ENCODE measurements around the gene AK9.
A peak's percentile ranks its signal among the peaks of the same experiment; 100 is the strongest.
"Not testable (repeated sequence)": the region's sequence is repeated elsewhere in the genome, so short reads cannot be mapped to it uniquely, and the experiment has no call there.

The AK9 gene

DNA sequence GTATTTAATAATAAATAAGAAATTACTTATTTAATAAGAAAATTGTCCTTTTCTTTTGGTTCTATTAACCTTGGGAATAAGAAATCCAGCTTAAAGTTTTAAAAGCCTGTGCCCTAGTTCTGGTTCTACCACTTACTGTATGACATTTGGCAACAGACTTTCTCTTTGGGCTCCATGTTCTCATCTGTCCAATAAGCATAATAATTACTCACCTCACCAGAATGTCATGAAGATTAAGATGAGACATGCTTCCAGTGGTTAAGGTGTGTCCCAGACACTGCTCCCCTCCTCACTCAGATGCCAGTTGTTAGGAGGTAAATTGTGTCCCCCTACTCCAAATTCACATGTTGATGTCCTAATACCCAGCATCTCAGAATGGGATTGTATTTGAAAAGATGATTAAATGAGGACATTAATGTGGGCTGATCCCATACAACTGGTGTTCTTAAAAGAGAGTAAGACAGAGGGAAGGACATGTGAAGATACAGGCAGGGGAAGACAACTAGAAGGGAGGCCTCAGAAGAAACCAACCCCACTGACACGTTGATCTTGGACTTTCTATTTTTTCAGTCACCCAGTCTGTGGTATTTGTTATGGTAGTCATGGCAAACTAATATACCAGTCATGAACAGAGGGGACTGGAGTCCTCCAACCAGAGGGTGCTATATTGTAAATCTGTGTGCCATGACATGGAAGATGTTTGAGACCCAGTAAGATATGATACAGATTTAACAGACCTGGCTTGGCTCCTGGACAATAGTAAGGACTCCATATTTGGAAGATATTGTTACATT is 229.1 kb downstream of the AK9 start:
- no peak for DNase-seq (ENCODE audit: insufficient read length, low spot score)
- no peak for FAIRE-seq

DNA sequence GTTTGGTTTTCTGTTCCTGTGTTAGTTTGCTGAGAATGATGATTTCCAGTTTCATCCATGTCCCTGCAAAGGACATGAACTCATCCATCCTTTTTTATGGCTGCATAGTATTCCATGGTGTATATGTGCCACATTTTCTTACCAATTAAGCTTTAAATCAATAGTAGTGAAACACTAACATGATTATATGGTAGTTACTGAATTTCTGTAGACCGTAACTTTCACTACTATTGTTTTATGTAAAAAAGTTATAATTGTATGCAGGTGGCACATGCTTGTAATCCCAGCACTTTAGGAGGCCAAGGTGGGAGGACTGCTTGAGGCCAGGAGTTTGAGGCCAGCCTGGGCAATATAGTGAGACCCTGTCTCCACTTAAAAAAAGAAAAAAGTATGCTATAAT is 229.8 kb downstream of the AK9 start:
- FAIRE-seq; DNase-seq (ENCODE audit: insufficient read length, low spot score): not testable (repeated sequence)

DNA sequence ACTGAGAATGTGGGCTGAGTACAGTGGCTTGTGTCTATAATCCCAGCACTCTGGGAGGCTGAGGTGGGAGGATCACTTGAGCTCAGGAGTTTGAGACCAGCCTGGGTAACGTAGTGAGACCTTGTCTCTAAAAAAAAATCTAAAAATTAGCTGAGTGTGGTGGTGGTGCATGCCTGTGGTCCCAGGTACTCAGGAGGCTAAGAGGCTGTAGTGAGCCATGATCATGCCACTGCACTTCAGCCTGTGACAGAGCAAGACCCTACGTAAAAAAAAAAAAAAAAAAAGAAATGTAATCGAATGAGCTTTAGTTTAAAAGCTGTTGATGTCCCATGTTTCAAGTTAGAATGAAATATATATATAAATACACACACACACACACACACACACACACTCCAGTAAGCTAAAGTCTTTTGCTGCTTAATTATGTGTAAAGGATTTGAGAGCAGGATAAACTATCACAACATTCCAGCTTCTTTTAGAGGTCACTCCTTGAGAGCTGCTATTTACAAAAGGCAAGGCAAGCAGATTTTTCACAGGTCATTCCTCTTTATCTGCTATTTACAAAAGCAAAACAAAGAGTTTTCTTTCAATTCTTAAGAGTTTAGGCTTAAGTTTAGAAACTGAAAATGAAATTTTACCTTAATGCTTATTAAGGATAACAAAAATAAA is 230.7 kb downstream of the AK9 start:
- FAIRE-seq (no peak), DNase-seq (ENCODE audit: insufficient read length, low spot score) (no peak)

DNA sequence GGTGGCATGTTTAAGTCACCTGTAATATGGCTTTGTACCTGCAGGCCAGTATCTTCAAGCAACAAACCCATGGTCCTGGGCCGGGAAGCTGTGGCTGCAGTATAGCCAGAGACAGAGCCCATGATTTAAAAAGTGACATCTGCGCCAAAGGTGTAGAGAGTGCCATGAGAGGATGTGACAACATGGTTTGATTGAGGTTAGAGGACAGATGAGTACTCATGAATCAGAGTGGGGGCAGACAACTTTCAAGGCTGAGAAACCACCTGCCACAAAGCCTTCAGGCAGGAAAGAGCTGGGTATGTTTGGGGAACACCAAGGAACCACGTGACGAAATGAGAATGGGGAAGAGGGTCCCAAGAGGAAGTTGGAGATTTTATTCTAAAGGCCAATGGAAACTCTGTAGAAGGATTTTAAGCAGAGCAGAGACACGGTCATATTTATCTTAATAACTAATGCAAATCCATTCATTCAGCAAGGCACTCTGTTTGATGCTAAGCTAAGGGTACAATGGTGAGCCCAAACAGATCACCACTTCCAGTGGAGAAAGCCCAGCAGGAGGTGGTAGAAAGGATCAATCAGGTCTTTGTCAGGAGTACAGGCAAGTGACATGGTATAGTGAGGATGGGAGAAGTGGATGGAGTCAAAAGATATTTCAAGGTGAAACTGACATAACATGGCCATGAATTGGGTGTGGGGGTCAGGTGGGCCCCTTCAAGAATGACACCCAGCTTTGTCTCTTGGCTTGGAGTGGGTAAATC is 232.0 kb downstream of the AK9 start:
- DNase-seq (ENCODE audit: insufficient read length, low spot score) = no peak
- no peak for FAIRE-seq

DNA sequence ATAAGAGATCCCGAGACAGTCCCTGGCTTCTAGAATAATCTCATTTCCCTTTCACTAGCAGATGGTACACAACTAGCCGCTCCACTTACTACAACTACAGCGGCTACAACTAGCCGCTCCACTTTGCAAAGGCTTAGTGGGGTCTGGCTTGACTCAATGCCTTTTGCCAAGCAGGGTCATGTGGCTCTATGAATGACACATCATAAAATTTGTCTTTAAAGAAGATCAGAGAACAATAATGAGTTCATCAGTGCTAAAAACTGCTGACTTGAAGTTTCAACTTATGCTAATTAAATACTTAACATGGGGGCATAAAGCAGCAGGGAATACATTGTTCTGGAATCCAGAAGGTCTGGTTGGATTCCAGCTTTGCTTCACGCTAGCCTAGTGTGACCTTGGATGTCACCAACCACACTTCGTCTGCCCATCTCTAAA is 233.4 kb downstream of the AK9 start:
- DNase-seq (ENCODE audit: insufficient read length, low spot score) (no peak), FAIRE-seq (no peak)

DNA sequence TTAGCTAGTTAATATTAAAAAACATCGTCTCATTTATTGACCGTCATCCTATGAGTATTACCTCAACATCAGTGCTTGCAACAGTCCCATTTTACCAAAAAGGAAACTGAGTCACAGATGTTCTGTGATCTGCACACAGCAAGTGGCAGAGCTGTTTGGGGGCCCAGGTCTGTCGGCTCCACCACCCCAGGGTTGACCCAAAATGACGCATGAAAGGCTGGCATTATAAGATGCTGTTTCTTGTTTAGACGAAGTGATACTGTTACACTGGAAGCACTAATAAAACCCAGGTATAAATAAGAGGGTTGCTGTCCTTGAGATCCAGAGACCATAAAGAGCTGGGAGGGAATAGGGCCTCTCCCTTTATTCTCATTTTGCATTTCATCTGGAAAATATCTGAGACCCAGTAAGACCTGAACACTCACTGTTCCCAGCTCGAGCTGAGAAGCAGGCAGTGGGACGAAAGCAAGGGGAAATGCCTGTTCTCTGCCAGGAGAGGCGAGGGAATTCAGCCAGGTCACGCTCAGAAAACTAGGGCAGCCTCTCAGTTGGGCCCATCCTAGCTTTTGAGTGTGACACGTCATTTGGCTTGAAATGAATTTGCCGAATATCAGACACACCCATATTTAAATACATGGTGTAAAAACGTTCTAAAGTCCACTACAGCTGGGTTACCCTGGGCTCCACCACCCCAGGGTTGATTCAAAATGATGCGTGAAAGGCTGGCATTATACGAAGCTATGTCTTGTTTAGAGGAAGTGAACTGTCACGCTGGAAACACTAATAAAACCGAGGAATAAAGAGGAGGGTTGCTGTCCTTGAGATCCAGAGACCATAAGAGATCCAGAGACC is 234.1 kb downstream of the AK9 start:
- FAIRE-seq = no peak
- DNase-seq (ENCODE audit: insufficient read length, low spot score) = no peak

DNA sequence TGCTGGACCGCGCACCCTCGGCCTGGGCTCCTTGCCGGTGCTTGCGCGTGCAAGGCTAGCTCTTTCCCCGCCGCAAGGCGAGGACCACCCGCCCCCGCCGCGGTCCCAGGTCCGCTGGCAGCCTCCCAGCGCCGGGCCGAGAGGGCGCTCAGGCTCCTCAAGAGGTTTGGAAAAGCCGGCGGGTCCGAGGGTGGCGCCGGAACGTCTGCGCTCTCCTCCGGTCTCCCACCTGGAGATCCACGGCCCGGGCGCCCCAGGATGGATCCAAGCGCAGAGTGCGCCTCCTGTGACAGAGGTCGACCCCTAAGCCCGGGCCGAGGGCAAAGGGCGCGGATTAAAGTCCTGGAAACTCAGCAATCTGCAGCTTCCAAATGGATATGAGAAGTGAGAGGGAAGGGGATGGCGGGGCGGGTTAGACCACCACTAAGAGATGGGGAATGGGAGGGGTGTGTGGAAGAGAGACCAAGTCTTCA is 234.9 kb downstream of the AK9 start:
- peak; percentile 31 for FAIRE-seq

DNA sequence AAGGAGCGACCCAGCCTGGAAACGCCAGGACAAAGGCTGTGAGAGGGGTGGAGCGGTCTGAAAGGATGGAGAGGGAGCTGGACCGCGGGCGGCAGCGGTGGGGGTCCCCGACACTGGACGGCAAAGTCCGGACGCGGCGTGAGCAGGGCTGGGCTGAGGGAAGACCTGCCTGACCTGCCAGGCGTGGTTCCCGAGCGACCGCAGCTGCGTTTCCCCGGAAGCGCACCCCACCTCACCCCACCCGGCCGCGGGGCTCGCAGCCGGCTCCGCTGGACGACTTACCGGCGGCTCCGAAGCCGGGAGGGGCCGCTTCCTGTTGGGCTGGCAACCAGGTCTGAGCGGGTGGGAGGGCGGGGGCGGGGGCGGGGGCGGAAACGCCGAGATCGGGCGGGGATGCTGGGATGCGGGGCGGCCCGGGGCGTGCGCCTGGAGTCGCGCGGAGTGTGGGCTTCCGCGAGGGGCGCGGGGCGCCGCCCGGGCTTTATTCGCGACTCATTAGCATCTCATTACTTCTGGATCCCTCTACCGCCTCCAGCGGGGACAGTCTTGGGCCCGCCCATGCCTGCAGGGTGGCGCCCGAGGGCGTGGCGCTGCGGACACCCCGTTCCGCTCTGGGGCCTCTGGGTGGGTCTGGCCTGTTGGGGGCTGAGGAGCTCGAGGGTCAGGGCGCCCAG is 235.4 kb downstream of the AK9 start, which contains the start of gene MICAL1:
TSS of gene MICAL1 (minus strand) at position 336 of the 674 bp plus-strand sequence. CDS start 1,576 bp downstream, outside the sequence.
- peak; percentile 61 for DNase-seq (ENCODE audit: insufficient read length, low spot score)
- FAIRE-seq = no peak

More for the DNA sequence above, 234.9 kb downstream of the AK9 start:
- DNase-seq (ENCODE audit: insufficient read length, low spot score) = no peak

DNA sequence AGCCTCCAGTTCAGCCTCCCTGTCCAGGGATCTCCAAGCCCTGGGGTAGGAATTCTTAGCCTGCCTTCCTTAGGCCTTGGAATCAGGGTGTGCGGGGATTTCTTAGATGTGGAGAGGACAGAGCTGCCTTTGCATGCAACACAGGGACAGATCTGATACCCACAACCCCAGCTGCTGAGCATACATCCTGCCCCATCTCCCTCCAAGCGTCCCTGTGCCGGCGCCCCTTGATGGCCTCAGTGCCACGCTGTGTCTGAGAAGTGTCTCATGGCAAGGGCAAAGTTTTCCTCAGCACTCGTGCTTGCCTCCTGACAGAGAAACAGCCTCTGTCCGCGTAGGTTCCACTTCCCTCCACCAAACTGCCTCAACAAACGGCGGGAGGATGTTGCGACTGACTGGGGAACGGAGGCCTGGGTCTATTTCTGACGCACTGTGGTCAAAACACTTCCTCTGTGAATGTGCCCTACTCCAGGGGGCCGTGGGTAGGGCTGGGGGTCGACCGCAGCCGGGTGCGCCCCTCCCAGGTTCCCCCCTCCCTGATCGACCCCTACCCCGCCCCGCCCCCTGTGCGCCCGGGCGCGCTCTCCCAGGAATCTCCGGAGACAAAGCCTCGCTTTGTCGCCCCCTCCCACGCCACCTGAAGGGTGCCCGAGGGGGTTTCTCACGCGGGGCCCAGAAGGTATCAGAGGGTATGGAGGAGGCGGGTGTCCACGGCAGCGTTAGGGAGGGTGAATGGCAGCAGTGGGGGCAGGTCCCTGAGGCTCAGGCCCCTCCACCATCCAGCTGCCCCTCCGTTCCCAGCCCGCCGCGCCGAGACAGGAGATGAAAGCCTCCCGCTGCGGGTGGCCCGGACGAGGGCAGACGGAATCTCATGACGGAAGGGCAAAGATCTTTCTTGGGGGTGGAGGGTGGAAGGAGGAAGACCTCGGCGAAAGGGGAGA is 236.2 kb downstream of the AK9 start:
- DNase-seq (ENCODE audit: insufficient read length, low spot score) (peak; percentile 25), FAIRE-seq (no peak)

DNA sequence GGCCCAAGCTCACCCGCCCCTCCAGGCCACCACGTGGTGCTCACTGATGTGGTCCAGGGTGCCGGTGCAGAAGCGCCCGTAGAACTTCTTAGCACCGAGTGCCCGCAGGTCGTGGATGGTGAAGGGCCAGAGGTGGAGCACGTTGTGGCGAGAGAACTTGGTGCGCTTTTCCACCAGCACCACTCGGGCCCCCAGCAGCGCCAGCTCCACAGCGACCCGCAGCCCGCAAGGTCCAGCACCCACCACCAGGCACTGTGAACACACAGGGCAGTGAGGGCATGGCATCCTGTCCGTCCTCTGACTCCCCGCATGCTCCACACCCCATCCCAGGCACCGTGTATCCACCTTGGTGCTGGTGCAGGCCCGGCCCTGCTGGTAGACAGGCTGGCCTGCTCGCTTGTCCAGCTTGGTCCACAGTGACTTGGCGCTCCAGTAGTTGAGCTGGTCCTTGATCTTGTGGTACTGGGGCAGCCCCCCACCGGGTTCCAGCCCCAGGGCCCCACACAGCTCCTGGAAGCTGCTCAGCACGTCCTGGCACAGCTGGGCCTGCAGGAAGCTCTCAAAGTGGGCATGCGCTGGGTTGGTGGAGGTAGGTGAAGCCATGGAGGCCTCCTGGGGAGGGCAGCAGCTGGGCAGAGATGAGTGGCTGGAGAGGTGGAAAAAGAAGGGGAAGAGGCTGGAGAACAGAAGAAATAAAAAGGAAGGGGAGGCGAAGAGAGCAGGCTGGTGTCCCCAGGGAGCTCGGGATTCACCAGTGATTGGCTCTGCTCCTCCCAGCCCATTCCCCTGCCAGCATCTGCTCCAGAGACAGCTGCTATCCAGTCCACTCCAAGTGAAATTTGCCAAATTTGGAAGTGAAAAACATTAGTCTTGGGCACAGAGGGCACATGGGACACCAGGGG is 237.2 kb downstream of the AK9 start:
- no peak for FAIRE-seq

DNA sequence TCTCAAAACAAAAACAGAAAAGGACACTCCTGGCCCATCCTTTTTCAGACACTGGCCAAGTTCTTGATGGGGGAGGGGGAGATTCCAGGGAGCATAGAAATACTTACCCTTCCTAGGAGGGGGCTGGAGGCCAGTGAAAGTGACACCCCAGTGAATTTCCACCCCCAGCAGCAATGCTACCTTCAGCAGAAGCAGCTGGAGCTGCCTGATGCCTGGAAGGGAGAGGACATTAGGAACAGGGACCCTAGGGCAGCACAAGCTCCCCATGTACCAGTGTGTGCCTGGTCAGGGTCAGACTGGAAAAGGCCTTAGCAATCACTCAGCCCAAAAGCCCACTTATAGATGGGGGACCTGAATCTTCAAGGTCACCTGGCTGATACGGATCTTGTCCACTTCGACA is 237.8 kb downstream of the AK9 start:
- DNase-seq (ENCODE audit: insufficient read length, low spot score) = no peak
- FAIRE-seq = no peak

More for the DNA sequence above, 237.2 kb downstream of the AK9 start:
- DNase-seq (ENCODE audit: insufficient read length, low spot score) = no peak

DNA sequence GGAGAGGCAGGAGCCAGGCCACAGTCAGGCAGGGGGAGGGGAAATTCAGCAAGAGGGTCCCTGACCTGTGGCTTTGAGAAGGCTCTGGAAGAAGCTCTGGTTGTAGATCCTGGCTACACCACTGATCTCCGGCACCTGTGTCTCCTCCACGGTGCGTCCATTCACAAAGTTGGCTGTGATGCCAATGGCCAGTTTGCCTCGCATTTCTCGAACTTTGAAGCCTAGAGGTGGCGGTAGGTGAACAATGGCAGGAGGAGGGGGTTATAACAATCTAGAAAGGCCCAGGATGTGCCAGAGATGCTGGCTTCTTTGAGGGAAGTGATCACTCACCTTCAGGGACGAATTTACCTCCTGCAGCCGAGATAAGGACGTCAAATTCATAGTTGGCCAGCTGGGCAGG is 238.8 kb downstream of the AK9 start:
- DNase-seq (ENCODE audit: insufficient read length, low spot score) = no peak
- no peak for FAIRE-seq

DNA sequence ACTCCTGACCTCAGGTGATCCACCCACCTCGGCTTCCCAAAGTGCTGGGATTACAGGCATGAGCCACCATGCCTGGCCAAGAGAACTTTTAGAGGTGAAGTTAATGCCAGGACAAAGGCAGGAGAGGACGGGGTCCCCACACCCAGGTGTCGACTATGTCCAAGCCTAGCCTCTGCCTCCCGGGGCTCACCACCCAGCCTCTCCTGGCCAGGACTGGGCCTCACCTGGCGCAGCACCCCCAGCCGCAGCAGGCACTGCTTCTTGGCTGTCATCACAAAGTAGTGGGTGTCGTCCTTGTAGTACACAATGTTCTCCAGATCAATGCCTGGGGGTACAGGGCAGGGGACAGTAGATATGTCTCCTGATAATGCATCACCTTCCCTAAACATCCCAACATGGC is 239.6 kb downstream of the AK9 start:
- FAIRE-seq = no peak
- no peak for DNase-seq (ENCODE audit: insufficient read length, low spot score)

DNA sequence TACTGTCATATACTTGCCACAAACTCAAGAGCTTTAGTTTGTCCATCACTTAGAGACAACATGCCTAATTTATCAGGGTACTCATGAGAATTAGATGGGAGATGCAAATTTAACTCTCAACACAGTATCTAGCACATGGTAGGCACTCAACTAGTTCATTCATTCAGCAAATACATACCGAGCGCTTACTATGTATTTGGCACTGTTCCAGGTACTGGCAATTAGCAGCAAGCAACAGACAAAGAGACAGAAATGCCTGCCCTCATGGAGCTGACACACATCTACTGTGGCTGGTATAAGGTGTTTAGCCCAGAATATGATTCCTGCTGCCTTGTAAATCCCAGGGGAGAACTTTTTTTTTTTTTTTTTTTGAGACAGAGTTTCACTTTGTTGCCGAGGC is 240.2 kb downstream of the AK9 start:
- no peak for DNase-seq (ENCODE audit: insufficient read length, low spot score)
- no peak for FAIRE-seq

DNA sequence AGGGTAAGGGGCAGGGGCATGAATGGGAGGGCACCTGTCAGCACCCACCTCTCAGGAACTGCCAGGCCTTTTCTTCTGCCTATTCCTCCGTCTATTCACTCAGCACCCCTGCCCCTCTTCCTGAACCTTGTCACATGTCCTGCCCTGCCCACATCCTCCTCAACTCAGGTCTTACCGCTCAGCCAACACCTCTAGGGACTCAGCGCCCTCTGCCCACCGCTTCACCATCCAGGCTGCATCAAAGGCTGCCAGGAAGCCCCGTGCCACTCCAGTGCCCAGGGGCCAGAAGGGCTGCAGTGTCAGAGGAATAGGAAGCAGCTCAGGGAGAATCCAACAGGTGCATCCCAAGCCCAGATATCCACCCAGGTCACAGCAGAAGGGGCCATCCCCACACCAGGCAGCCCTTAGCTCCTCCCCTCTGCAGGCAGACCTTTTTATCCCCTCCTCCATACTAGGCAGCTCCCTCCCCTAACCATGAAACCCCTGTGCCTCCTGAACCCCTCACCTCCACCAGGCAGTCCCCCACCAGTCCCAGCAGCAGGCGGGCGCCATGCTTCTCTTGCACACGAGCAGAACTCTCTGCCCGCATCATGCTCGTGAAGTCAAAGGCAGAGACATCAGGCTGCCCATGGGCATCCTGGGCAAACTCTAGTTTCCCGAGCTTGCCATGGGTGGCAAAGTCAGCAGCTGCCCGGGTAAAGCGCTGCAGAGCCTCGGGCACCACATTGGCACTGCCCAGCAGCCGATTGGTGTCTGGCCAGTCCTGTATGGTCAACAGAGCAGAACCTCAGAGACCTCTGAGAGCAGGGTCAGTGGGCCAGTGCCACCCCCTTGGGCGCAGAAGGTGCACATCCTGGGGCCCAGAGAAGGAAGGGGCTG is 241.0 kb downstream of the AK9 start:
- FAIRE-seq (no peak), DNase-seq (ENCODE audit: insufficient read length, low spot score) (no peak)

DNA sequence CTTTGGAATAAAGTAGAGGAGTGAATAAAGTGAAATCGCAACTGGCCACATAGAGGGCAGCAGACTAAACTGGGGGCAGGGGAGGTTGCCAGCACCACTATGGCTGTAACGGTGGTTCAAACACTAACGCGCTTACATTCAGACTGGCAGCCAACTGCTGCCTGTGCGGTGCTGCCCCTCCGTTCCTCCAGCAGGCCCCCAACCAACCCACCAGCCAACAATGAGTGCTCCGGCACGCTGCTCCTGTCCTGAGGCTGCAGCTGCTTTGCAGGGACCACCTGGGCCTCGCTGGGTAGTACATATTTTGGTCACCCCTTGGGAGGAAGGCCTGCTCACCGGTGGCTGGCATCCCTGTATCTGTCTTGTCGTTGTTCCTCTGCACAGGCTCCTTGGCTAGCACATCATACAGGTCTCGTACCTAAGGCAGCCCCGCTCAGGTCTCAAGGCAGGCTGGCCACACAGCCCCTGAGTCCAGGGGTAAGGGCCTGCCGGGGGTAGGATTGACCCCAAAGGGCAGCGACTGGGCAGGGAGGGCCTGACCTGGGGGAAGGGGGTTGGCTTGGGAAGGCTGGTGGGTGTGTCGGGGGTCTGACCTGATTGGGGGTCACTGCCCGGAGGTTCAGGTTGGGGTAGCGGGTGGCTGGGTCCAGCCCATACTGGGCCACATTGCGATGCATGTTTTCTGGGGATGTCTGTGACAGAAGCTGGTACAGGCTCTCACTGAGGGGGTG is 241.8 kb downstream of the AK9 start:
- DNase-seq (ENCODE audit: insufficient read length, low spot score) = no peak
- no peak for FAIRE-seq

Data from HTR-8/SVneo (cell line).